HL-60/S4 treated with retinoic acid at 250 ng/mL for 4 days and 3 days (cell line): ENCODE measurements around the gene GALNT6.

Experiments
- in situ Hi-C: fragments of 300-500 bp; cut with MboI; formaldehyde crosslinking; loops from 2 replicates; pipeline ENCODE4 v1.7.0; 2022; ENCODE audit warnings: low sequenced_read_pairs

The GALNT6 gene

DNA sequence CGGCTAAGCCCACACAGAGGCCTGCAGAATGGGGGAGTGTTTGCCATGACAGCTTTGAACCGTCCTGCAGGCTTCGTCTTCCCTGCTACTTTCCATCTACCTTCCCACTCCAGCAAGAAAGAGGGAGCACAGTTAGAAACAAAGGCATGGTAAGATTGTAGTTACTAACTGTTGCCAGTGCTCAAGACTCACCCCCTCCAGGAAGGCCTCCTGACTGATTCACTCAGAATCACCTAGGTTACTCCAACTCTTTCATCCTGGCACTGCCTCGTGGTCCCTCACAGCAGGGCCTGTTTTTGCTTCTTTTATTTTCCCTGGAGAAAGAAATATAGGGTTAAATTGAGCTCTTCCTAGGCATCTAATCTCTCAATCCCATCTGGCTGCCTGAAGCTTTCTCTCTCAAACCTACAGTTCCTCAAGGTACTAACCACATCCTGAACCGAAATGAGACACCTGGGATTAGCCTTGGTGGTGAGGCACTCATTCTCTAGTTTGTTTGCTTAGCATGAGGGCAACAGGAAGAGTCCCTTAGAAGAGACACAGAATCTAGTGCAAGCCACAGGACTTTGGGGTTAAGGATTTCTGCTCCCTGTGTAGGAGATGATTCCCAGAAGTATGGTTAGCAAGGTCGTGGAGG lies 7.8 kb downstream of the GALNT6 start:
- in situ Hi-C loops: no loop called here

DNA sequence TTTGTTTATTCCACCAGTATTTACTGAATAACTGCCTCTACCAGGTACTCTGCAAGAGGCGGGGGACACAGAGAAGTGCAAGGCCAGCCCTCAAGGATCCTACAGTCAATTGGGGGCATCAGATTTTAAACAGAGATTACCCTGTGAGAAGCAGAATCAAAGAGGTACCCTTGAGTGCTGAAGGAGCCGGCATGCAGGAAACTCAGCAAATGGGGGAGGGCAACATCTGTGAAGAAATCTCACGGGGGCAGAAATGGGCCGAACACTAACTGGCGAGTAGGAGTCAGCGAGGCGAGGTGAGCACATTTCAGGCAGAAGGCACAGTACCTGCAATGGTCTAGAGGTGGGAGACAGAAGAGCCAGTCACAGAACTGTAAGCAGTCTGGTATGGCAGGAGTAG lies 9.0 kb downstream of the GALNT6 start:
- in situ Hi-C loops: no loop called here

DNA sequence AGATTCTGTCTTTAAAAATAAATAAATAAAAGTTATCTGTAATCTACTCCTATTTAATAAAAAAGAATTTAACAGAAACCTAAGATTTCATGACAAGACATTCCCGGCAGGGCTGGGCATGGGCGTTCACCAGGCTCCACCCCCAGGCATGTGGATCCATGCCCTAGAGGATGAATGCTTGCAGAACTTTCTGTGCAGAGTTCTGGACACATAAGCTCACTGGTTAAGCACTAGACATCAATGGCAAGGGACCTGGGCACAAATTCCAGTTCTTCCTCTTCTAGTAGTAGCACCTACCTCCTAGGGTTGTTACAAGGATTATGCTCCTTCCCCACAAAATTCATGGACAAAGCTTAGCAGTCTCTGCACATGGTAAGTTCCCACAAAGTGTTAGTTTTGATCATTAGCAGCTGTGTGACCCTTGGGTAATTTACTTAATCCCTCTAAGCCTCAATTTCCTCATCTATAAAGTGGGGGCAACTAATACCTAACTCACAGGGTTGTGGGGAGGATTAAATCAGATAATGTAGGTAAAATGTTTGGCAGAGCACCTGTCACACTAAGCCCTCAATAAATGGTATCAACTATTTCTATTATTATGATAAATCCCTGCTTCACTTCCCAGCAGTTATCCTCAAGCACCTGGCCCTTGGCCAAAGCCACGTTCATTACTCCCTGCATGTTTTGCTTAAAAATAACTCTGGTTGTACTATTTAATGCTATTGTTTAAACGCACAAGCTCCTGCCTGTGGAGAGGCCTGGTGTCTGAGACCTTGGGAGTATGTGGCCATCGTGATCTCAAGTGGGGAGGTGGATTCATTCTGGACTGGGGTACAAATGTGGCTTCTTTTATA lies 9.8 kb downstream of the GALNT6 start:
- in situ Hi-C loops: no loop called here

DNA sequence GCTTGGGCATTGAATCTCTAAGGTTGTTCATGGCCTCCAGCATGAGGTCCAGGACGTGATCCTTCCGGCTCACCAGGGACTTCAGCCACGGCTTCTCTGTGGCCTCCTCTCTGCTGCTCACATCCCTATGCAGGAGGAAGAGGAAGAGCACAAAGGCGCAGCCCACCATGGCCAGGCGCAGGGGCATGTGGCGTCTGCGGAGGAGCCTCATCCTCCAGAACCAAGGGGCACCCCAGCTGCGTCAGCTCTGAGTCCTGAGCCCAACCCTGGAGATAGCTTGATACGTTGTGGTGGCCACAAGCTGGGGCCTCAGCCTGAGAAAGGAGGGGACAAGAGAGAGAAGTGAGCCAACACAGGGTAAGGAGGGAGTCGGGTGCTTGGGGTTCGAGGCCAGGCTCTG lies 11.6 kb downstream of the GALNT6 start:
- in situ Hi-C loops: no loop called here

DNA sequence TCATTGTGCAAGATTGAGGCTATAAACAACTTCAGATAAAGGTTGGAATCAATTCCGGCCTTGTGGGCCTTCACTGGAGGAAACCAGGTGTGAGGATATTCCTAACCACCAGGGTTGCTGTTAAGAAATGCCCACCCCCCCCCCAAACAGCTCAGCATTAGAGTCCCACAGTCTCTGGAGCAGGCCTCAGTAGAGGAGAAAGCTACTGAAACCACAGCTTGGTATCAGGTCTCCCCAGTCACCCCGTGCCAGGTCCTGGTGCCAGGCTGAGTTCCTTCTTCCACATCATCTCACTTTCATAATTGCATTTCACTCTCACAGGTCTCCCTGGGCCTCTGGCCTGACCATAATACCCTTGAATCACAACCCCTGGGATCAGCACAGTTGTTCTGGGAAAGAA lies 12.5 kb downstream of the GALNT6 start:
- in situ Hi-C loops: no loop called here

DNA sequence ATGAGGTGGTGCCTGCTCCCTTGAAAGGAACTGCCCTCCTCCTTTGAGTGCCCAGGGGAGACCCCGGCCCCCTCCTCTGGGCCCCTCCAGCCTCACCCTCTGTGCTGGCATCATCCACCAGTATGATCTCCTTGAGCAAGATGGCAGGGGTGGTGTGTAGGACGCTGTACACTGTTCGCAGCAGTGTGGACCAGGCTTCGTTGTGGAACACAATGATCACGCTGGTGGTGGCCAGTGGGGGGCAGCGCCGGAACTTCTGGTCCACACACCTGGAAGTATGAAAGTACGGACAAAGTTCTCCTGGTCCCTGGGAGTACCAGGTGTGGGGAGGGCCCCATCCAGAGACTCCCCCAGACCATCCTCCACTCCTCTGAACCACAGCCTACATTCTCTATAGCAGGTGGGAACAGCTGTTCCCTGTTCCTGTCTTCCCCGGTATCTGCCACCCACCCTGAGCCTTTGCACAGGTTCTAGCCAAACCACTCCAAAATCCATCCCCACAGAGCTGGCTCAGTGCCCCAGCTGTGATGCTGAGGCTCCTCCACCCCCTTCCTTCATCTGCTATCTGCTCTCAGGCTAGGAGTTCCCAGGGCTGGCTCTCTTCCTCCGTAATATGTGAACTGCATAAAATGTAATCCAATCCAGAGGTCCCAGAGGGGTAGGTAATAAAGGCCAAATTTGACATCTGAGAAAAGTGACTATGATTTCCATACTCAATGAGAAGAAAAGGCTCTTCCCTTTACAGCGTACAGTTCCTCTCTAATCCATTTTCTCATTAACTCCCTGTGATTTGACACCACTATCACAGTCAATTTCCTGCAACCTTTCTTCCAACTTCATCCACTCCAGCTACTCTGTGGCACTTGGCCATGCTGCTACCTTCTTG lies 13.9 kb downstream of the GALNT6 start:
- in situ Hi-C loops: no loop called here

DNA sequence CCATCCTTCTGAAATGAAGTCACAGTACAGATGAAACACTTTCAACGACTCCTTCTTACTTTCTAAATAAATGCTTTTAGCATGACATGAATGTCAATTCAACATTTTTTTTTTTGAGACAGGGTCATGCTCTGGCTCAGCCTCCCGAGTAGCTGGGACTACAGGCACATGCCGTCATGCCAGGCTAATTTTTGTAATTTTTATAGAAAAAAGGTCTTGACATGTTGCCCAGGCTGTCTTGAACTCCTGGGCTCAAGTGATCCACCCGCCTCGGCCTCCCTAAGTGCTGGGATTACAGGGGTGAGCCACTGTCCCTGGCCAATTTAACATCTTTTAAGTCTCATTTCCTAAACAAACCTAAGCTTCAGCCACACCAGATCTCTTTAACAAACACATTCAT lies 16.4 kb downstream of the GALNT6 start:
- in situ Hi-C loops: no loop called here

DNA sequence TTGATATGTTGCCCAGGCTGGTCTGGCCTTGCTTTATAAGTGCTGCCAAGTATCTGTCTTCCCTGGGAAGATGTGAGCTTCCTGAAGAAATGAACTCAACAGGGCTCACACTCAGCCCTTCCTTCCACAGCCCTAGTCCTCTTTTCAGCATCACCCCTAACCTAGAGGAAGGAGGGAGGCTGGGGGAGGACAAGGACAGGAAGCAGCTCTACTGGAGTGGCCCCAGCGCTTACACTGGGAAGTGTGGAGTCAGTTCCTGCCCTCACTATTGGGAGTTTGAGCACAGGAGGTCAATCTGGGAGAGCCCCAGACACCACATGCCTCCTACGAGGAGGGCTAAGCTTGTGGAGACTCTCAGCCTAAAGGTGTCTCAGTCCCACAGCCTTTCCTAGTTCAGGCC lies 16.8 kb downstream of the GALNT6 start:
- in situ Hi-C loops: no loop called here

DNA sequence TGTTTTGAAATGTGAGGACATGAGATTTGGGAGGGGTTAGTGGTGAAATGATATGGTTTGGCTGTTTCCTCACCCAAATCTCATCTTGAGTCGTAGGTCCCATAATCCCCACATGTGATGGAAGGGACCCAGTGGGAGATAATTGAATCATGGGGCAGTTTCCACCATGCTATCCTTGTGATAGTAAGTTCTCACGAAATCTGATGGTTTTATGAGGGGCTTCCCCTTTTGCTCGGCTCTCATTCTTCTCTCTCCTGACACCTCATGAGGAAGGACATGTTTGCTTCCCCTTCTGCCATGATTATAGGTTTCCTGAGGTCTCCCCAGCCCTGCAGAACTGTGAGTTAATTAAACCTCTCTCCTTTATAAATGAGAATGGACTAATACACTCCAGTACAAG lies 18.0 kb downstream of the GALNT6 start:
- in situ Hi-C loops: no loop called here

DNA sequence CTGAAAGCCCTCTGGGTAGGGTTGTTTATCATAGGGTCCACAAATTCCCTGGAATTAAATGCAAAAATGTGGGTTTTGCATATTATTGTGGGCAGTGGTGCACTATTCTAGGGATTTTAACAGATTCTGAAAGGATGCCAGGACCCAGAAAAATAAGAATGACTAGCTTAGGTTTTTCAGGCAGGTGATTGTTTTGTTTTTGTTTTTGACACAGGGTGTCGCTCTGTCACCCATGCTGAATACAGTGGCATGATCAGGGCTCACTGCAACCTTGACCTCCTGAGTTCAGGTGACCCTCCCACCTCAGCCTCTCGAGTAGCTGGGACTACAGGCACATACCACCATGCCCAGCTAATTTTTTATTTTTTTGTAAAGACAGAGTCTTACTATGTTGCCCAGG lies 19.2 kb downstream of the GALNT6 start:
- in situ Hi-C loops: no loop called here

DNA sequence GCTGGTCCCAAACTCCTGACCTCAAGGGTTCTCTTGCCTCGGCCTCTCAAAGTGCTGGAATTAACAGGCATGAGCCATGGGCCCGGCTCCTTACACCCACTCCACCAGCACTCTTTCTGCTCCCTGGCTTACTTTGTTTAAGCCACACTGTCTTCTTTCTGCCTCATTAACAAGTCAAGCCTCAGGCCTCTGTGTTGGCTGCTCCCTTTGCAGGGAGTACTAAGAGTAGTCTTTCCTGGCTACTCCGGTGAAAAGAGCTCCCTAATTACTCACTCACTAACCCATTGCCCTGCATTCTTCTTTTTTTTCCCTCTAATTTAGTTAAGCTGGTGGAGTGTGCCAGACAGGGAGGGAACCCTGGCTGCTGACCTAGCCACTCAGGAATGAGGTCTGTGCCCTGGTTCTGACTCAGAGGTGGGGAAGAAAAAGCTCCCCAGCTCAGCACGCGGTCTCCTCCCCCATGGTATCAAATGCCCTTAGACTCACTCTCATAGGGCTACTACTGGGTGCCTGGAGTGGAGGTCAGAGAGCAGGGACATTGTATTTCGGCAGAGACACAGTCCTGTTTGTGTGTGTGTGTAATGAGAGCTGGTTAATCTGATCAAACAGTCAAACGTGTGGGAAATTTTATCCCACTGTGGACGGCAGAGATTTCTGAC lies 19.8 kb downstream of the GALNT6 start:
- in situ Hi-C loops: no loop called here

DNA sequence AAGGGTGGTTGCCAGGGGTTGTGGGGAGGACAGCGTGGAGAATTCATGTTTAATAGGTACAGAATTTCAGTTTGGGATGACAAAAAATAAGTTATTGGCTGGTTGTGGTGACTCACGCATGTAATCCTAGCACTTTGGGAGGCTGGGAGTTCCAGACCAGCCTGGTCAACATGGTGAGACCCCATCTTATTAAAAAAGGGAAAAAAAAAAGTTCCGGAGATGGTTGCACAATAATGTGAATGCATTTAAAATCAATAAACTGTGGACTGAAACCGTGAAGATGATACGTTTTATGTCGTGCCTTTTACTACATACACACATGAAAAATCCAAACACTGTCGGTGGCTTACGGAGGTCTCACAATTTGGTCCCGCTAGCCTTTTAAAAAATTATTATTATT lies 20.5 kb downstream of the GALNT6 start:
- in situ Hi-C loops: no loop called here

DNA sequence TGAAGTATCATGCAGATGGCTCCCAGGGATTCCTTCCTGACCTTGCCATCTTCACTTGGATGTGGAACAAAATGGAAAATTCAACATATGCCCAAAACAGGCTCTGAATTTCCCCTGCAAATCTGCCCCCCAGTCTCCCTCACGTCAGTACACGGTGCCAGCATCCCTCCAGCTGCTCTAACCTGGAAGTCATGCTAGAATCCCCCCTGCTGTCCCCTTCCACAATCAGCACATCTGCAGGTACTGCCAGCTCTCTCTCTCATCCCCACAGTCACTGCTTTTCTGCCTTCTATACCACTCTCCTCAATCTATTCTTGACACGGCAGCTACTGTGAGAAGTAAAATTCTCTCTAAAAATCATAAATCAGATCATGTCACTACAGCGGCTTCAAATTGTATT lies 21.6 kb downstream of the GALNT6 start:
- in situ Hi-C loops: no loop called here

DNA sequence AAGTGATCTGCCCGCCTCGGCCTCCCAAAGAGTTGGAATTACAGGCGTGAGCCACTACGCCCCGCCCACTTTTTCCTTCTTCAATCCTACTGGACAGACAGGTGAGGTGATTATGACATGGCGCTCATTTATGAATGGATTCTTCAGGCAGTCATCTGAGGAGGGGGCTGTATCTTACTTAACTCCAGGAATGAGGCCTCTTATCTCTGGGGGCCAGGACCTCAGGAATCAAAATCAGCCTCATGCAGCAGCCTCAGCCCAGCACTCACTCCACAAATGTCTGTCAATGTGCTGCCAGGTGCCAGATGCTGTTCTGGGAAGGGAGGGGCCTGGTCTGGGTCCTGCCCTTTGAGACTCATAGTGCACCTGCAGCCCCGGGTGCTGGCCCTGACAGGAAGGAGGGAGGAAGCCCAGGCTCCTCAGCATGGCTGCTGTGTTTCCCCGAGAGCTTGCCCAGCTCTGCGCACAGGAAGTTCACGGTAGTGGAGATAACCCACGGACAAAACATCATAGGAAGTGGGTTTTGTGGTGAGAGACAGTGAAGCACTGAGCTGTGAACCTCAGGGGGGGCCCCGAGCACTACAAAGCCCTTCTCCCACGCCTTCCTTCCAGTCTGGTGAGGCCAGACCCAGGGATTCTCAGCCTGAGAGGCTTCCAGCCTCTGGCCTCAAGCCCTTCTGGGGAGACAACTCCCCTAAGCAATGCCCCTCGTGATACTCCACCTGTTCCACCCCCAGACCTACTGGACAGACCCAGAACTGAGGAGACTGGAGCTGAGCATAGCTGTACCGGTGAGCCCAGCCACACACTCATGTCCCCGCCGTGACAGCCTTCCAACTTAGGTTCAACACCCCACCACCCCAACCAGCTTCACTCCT lies 22.3 kb downstream of the GALNT6 start:
- in situ Hi-C loops: no loop called here

DNA sequence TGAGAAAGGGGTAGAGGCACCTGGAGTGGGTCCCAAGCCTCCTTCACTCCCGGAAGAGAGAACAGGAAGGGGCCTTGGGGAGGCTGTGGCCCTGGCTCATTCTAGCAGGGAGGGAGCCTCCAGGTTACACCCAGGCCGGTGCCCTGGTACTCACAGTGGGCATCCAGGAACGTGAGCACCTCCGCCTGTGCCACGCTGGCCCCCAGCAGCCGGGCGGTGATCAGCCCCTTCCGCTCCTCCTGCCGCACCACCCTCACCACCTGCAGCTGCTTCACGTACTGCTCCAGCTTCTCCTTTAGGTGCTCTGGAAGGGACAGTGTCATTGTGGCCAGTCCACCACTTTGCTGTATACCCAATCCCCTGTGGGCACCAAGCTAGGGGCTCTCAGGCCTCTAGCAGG lies 25.9 kb downstream of the GALNT6 start:
- in situ Hi-C loops: no loop called here

DNA sequence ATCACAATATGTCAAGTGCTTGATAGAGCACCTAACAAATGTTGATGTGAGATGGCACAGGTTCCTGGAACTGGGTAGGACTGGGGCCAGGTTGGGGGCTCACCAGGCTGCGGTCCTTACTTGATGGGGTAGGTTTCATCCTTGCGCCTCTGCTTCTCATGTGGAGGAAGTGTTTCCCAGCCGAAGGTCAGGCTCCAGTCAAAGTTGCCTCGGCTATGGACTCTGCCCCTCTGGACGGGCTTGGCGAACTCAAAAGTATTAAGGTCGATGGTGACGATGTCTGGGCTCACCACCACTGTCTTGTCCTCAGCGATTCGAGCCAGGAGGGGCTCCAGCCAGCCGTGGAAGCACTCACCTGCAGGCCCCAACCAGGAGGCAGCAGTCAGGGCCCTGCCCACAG lies 27.2 kb downstream of the GALNT6 start:
- in situ Hi-C loops: no loop called here

DNA sequence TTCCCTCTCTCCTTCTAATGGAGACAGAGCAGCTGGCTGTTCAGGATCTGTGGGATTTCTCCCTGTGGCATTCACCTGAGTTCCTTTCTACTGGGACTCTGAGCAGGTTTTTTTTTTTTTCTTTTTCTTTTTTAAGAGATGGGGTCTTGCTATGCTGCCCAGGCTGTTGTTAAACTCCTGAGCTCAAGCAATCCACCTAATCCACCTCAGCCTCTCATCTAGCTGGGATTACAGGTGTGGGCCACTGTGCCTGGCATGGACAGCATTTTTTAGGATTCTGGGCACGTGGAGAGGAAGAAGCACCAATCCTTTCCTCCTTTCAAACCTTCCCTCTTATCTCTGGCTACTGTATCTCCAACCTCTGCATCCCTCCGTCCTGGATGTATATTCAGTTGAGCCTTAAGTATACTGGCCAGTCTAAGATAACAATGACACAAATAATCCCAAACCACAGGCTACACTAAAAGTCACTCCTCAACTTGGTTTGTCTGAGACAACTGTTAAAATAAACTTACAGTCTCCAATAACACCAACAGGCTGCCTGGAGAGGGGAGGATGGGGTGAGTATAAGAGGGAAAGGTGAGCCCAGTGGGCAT lies 28.4 kb downstream of the GALNT6 start:
- in situ Hi-C loops: no loop called here

DNA sequence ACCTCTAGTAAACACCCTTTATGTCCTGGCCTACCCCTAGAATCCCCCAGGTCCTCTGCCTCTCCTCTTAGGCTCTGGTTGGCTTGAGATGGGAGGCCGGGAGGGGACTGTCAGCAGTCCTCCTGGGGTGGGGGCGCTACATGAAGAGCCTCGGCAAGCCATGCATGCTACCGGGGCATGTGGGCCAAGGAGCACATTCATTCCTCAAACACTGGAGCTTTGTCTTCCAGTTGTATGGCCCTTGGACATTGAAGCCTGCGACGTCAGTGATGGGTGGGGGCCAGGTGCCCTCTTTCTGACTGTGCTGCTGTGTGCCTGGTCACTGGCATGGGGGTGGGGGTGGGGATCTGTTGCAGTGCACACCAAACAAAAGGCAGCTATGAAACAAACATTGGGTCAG lies 28.9 kb downstream of the GALNT6 start:
- in situ Hi-C loops: no loop called here

DNA sequence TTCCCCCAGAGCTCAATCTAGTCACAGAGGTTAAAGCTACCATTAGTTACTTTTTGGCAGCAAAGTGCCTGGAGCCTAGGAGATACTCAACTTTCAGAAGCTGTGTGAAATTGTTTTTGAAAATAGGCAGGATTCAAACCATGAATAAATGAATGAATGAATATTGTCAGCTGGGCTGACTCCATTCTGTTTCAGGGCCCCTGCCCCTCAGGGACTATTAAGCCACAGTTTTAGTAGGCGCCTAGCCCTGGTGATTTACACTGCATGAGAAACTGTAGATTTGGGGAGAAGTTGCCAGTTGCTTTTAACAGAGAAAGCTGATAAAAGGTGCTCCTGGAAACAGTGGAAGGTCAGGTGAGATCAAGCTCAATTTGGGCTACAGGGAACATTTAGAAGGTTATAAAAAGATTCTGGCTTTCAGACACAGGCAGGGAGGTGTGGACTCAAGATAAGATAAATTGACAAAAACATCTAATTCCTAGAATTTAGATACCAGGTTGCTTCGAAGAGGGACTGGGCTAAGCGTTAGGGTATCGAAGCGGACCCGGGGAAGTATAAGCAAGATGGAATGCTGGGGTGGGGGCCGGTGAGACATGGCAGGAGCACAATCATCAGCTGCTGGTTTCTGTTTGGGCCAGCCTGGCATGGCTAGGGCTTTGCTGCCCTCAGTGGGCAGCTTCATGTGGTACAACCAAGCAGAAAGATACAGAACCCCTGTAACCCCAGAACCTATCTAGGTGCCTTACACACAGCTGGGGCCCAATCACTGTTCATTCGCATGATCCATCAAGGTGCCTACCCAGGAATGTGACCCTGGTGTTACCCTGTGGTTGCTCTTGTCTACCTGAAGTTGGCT lies 29.8 kb downstream of the GALNT6 start:
- in situ Hi-C loops: no loop called here
